Lower lobe of right lung (tissue), 2 donors: ENCODE measurements around the gene TMEM132C. TPM values are rescaled to one million over a fixed set of nuclear protein-coding genes. Genes with fewer than 3 reads are reported as not detected.
A peak's percentile ranks its signal among the peaks of the same experiment; 100 is the strongest.

Experiments used
- ATAC-seq, 2 donors: fragments of 200-7000 bp; cut with Tn5 transposase; one replicate each; pipeline ENCODE4 v1.9.1; 2020 to 2022; ENCODE audit warnings: mild to moderate bottlenecking in 2 of 2, moderate library complexity in 2 of 2
- DNase-seq: peaks from one replicate; pipeline ENCODE4 v3.0.0-alpha.2; 2020
- H3K27ac ChIP-seq: fragments of 200-600 bp; one replicate; pipeline ENCODE4 v1.8.0; 2022
- H3K27me3 ChIP-seq: fragments of 200-600 bp; one replicate; pipeline ENCODE4 v1.8.0; 2022; ENCODE audit warnings: low read depth
- H3K36me3 ChIP-seq: fragments of 200-600 bp; one replicate; pipeline ENCODE4 v1.8.0; 2022; ENCODE audit warnings: mild to moderate bottlenecking
- H3K4me1 ChIP-seq: fragments of 200-600 bp; one replicate; pipeline ENCODE4 v1.8.0; 2022
- H3K4me3 ChIP-seq: fragments of 200-600 bp; one replicate; pipeline ENCODE4 v1.8.0; 2022; ENCODE audit warnings: mild to moderate bottlenecking
- H3K9me3 ChIP-seq: fragments of 200-600 bp; one replicate; pipeline ENCODE4 v1.8.0; 2022
- intact Hi-C: fragments of 100-400 bp; cut with DNase I; formaldehyde crosslinking; loops from one replicate; pipeline ENCODE4 v1.11.0; 2022
- total RNA-seq: library from RNA; stranded (reverse); fragmentation: NEBNext Ultra II Directional; extraction: Animal tissue kit (Norgen Biotek cat#: 25700); gene quantifications from one replicate; pipeline ENCODE4 v1.2.1, GENCODE V29; 2021
- TF ChIP-seq, protein P1 (sequence below): fragments of 200-600 bp; IDR thresholded peaks from one replicate; pipeline ENCODE4 v1.8.0; 2022; ENCODE audit warnings: antibody characterized with exemption, mild to moderate bottlenecking
- donor health status: DM: no; HTN: yes; CAD: no; lungs with severe emphysema.

The TMEM132C gene
- total RNA-seq, 1 donor from 2014 or later, result 1.6 TPM

GRCh38 chr12:128654468-128654867 is 387.5 kb downstream of the TMEM132C start:
- no peak overlapping the region for H3K4me3 ChIP-seq
- H3K27ac ChIP-seq, result no peak overlapping the region
- TF ChIP-seq, protein P1, sequence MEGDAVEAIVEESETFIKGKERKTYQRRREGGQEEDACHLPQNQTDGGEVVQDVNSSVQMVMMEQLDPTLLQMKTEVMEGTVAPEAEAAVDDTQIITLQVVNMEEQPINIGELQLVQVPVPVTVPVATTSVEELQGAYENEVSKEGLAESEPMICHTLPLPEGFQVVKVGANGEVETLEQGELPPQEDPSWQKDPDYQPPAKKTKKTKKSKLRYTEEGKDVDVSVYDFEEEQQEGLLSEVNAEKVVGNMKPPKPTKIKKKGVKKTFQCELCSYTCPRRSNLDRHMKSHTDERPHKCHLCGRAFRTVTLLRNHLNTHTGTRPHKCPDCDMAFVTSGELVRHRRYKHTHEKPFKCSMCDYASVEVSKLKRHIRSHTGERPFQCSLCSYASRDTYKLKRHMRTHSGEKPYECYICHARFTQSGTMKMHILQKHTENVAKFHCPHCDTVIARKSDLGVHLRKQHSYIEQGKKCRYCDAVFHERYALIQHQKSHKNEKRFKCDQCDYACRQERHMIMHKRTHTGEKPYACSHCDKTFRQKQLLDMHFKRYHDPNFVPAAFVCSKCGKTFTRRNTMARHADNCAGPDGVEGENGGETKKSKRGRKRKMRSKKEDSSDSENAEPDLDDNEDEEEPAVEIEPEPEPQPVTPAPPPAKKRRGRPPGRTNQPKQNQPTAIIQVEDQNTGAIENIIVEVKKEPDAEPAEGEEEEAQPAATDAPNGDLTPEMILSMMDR, result no peak
- H3K27me3 ChIP-seq, result no peaks in the 10 kb centered on the region
- ATAC-seq, result no peak
- intact Hi-C loops, result no loop called here
- H3K4me1 ChIP-seq, result no peaks in the 10 kb centered on the region
- no peaks in the 10 kb centered on the region for H3K9me3 ChIP-seq
- H3K36me3 ChIP-seq, result no peaks in the 10 kb centered on the region
- DNase-seq, result no peak

DNA sequence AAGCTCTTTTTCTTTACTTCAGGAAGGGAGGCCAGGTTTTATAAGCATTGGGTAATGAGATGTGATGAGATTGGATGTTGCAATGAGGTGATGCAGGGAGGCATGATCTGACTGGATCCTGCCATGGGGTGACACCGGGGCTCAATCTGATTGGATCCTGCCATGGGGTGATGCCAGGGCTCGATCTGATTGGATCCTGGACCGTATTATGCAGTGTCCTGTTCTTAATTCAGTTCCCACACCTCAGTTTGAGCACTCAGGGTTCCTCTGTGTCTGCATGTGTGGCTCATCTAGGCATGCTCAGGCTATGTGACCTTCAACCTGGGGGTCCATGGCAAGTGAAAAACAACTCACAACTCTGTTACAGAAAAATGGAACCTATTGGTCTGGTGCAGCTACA is 390.4 kb downstream of the TMEM132C start:
- intact Hi-C loops, result no loop called here
- ATAC-seq (no peak), DNase-seq (no peak)
- Histone ChIP-seq H3K4me1 (no peaks in the 10 kb centered on the region), H3K4me3 (no peak overlapping the region), H3K27me3 (no peaks in the 10 kb centered on the region), H3K36me3 (no peaks in the 10 kb centered on the region), H3K27ac (no peak overlapping the region), H3K9me3 (no peaks in the 10 kb centered on the region)
- TF ChIP-seq, protein P1, result no peak

DNA sequence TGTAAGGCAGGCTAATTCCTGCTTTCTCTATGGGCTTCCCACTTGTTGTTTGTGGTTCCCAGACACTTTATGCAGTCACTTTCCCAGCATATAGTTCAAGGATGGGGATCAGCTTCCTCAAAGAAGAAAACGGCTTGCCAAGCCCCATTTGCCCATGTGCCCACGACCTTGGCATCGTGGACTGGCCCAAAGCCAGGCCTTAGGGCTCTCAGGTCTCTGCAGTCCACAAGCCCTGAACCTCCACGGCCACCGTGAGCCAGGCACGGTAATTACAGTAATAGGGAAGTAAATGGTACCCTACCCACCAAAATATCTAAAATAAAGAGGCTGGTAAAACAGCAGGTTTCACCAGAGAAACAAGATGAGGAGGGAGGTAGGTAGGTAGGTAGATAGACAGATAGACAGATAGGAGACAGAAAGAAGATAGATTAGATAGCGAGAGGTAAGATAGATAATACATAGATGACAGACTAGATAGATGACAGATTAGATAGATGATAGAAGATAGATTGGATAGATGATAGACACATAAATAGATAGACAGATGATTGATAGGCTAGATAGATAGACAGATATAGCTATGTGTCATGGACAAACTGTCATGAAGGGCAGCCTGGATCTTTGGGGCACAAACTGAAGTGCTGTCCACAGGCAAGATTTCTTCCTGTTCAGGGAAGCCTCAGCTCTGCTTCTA is 393.7 kb downstream of the TMEM132C start:
- no peaks in the 10 kb centered on the region for H3K36me3 ChIP-seq
- TF ChIP-seq, protein P1, result no peak
- H3K9me3 ChIP-seq, result no peaks in the 10 kb centered on the region
- no peaks in the 10 kb centered on the region for H3K4me1 ChIP-seq
- no peak overlapping the region for H3K27ac ChIP-seq
- no peak overlapping the region for H3K4me3 ChIP-seq
- no peaks in the 10 kb centered on the region for H3K27me3 ChIP-seq
- ATAC-seq (peak in 1 of 2 donors; percentile 15), DNase-seq (no peak)
- intact Hi-C loops, result no loop called here

DNA sequence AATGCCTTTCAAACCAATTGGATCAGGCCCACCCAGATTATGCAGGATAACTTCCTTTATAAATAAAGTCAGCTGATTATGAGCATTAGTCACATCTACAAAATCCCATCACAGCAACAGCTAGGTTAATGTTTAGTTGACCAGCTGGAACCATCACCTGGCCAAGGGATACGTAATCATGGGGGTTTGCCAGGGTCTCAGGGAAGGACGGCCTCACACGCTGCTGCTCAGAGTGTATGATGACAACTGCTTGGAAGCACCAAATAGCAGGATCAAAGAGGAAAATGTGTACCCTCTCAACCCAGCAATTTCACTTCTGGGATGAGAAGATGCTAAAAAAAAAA is 394.2 kb downstream of the TMEM132C start:
- intact Hi-C loops, result no loop called here
- TF ChIP-seq, protein P1, result no peak
- DNase-seq (no peak), ATAC-seq (no peak)
- Histone ChIP-seq H3K36me3 (no peaks in the 10 kb centered on the region), H3K27me3 (no peaks in the 10 kb centered on the region), H3K4me3 (no peak overlapping the region), H3K9me3 (no peaks in the 10 kb centered on the region), H3K4me1 (no peaks in the 10 kb centered on the region), H3K27ac (no peak overlapping the region)

GRCh38 chr12:128662101-128662500 is 395.1 kb downstream of the TMEM132C start:
- H3K9me3 ChIP-seq, result no peaks in the 10 kb centered on the region
- no peaks in the 10 kb centered on the region for H3K4me1 ChIP-seq
- no peak for ATAC-seq
- H3K36me3 ChIP-seq, result no peaks in the 10 kb centered on the region
- H3K27ac ChIP-seq, result no peak overlapping the region
- TF ChIP-seq, protein P1, result no peak
- H3K27me3 ChIP-seq, result no peaks in the 10 kb centered on the region
- no peak overlapping the region for H3K4me3 ChIP-seq
- intact Hi-C loops, result no loop called here
- DNase-seq, result no peak

DNA sequence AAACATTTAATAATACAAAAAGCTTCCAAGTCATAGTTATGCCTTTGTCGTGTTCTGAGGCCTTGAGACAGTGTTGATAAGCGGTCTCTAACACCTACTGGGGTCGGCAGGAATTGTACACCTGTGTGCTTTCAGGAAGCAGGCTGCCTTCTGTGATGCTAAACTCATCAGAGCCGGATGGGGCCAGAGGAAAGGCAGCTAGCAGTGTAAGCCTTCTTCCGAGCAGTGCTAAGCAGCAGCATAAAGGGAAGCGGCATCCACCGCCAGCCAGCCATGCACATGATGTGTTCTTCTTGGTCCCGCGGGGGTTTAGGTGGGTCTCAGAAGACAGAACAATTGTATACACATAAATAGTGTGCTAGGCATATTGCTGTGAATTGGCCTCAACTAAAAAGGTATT is 397.5 kb downstream of the TMEM132C start:
- no peaks in the 10 kb centered on the region for H3K9me3 ChIP-seq
- H3K36me3 ChIP-seq, result no peaks in the 10 kb centered on the region
- no peaks in the 10 kb centered on the region for H3K4me1 ChIP-seq
- TF ChIP-seq, protein P1, result no peak
- no peak overlapping the region for H3K27ac ChIP-seq
- ATAC-seq (no peak), DNase-seq (no peak)
- no peaks in the 10 kb centered on the region for H3K27me3 ChIP-seq
- intact Hi-C loops, result no loop called here
- no peak overlapping the region for H3K4me3 ChIP-seq
